GM12878 (cell line): ENCODE results near the gene F13B. TPM values are rescaled to one million over a fixed set of nuclear protein-coding genes. Genes with fewer than 3 reads are reported as not detected.

ENCODE experiments used
- ATAC-seq: fragments of 200-7000 bp; cut with Tn5 transposase; 3 replicates; pipeline ENCODE4 v1.9.1; 2020; ENCODE audit warnings: mild to moderate bottlenecking, moderate library complexity
- BruUV-seq: library from RNA; stranded (reverse); fragments of 400-500 nt; replicated peaks from 2 replicates; lab custom pipeline; 2021; lab: Mats Ljungman, UMichigan
- CTCF ChIA-PET: fragments of 300-600 bp; sonication (Branson Sonifier 250); formaldehyde crosslinking; extraction: SDS; loops from one replicate; lab custom pipeline; 2021; ENCODE audit warnings: inconsistent platforms; lab: Yijun Ruan, JAX
- POLR2A ChIA-PET: fragments of 350-600 bp; formaldehyde crosslinking; extraction: SDS; loops from one replicate; lab custom pipeline; 2021; ENCODE audit warnings: inconsistent platforms; lab: Charles Lee
- RAD21 ChIA-PET: fragments of 300-600 bp; sonication (Branson Sonifier 250); formaldehyde crosslinking; loops from one replicate; lab custom pipeline; 2023; ENCODE audit warnings: antibody characterized with exemption; ENCODE audit not compliant: unreplicated experiment; lab: Charles Lee
- SMC1A ChIA-PET: fragments of 300-600 bp; sonication (Branson Sonifier 250); formaldehyde crosslinking; loops from one replicate; lab custom pipeline; 2023; ENCODE audit not compliant: unreplicated experiment, uncharacterized antibody; lab: Charles Lee
- DNase-seq: peaks from one replicate; pipeline ENCODE4 v3.0.0-alpha.2; 2011; ENCODE audit warnings: low read depth, low spot score
- FAIRE-seq: peaks from 3 replicates; lab custom pipeline; 2011; peaks lifted over from hg19 to GRCh38; lab: Jason Lieb, UNC
- H2AFZ ChIP-seq: 2 replicates; pipeline ENCODE4 v1.6.0; 2011; ENCODE audit warnings: low read depth, low read length, control low read depth; ENCODE audit not compliant: control insufficient read depth
- H3K27ac ChIP-seq: 2 replicates; pipeline ENCODE4 v1.5.1; 2011; ENCODE audit warnings: control low read depth; ENCODE audit not compliant: control insufficient read depth, insufficient read depth
- H3K27me3 ChIP-seq, 2 experiments: replicated peaks in 1 of 2; 2 replicates each; pipeline versions ENCODE4 v1.6.0 to v1.6.1; 2011; ENCODE audit warnings: low read length in 1 of 2; ENCODE audit not compliant: control insufficient read depth in 2 of 2, insufficient read depth in 2 of 2
- H3K36me3 ChIP-seq, 2 experiments: 2 replicates each; pipeline ENCODE4 v1.5.1; 2011; ENCODE audit warnings: low read length in 1 of 2; ENCODE audit not compliant: control insufficient read depth in 2 of 2, insufficient read depth in 2 of 2
- H3K4me1 ChIP-seq: 2 replicates; pipeline ENCODE4 v1.6.1; 2011; ENCODE audit warnings: mild to moderate bottlenecking, low read length, moderate library complexity, mixed read lengths; ENCODE audit not compliant: control insufficient read depth, insufficient read depth
- H3K4me2 ChIP-seq: 2 replicates; pipeline ENCODE4 v1.6.0; 2011; ENCODE audit warnings: control low read depth; ENCODE audit not compliant: control insufficient read depth, insufficient read depth
- H3K4me3 ChIP-seq: fragments of 200-600 bp; sonication (generic); 2 replicates; pipeline ENCODE4 v1.5.1; 2016
- H3K79me2 ChIP-seq: 2 replicates; pipeline ENCODE4 v1.6.0; 2011; ENCODE audit warnings: low read length; ENCODE audit not compliant: control insufficient read depth, insufficient read depth
- H3K9ac ChIP-seq: 2 replicates; pipeline ENCODE4 v1.8.0; 2011; ENCODE audit warnings: low read length, control low read depth, mixed read lengths; ENCODE audit not compliant: control insufficient read depth, insufficient read depth
- H3K9me3 ChIP-seq: replicated peaks from 3 replicates; pipeline ENCODE4 v1.5.1; 2011; ENCODE audit warnings: mild to moderate bottlenecking, low read length; ENCODE audit not compliant: control insufficient read depth, insufficient read depth
- H4K20me1 ChIP-seq: 2 replicates; pipeline ENCODE4 v1.6.0; 2011; ENCODE audit not compliant: control insufficient read depth, insufficient read depth
- ATF7 ChIP-seq: fragments of 450-650 bp; IDR thresholded peaks from 2 replicates; pipeline ENCODE4 v1.6.1; 2016; ENCODE audit warnings: low read depth, mild to moderate bottlenecking
- CBFB ChIP-seq: IDR thresholded peaks from 2 replicates; pipeline ENCODE4 v1.6.1; 2016; ENCODE audit warnings: antibody characterized with exemption, low read depth
- CEBPB ChIP-seq, 2 experiments: fragments of 150-350 bp in 1 of 2; IDR thresholded peaks; 2 replicates each; pipeline ENCODE4 v1.6.1; 2012 to 2014; ENCODE audit warnings: low read depth in 2 of 2, low read length in 2 of 2, borderline replicate concordance in 1 of 2, inconsistent platforms in 1 of 2
- EED ChIP-seq: sonication (generic); IDR thresholded peaks from 2 replicates; pipeline ENCODE4 v1.6.1; 2016; ENCODE audit warnings: antibody characterized with exemption, low read depth
- GABPA ChIP-seq: IDR thresholded peaks from 2 replicates; pipeline ENCODE4 v1.6.1; 2014; ENCODE audit warnings: antibody characterized with exemption, low read depth, mild to moderate bottlenecking, inconsistent platforms
- KAT2A ChIP-seq: conservative IDR thresholded peaks from 2 replicates; pipeline ENCODE4 v1.6.1; 2011; ENCODE audit warnings: low read depth, low read length; ENCODE audit not compliant: control insufficient read depth
- LARP7 ChIP-seq: fragments of 450-650 bp; IDR thresholded peaks from 2 replicates; pipeline ENCODE4 v1.6.1; 2017; ENCODE audit warnings: mild to moderate bottlenecking
- MYB ChIP-seq: fragments of 150-350 bp; IDR thresholded peaks from 2 replicates; pipeline ENCODE4 v1.6.1; 2014; ENCODE audit warnings: mild to moderate bottlenecking, low read depth, low read length, borderline replicate concordance
- NBN ChIP-seq: fragments of 450-650 bp; IDR thresholded peaks from 2 replicates; pipeline ENCODE4 v1.6.1; 2016
- PAX8 ChIP-seq: fragments of 450-650 bp; IDR thresholded peaks from 2 replicates; pipeline ENCODE4 v1.6.1; 2017; ENCODE audit warnings: mild to moderate bottlenecking, moderate library complexity
- POLR2AphosphoS2 ChIP-seq: IDR thresholded peaks from 2 replicates; pipeline ENCODE4 v1.6.1; 2011; ENCODE audit warnings: low read depth, mild to moderate bottlenecking, low read length, improper control_type of control experiment, moderate library complexity
- RFX5 ChIP-seq: IDR thresholded peaks from 2 replicates; pipeline ENCODE4 v1.6.1; 2011; ENCODE audit warnings: low read depth, low read length, improper control_type of control experiment
- RUNX3 ChIP-seq: IDR thresholded peaks from 2 replicates; pipeline ENCODE4 v1.6.1; 2012; ENCODE audit warnings: low read length, inconsistent platforms
- SIN3A ChIP-seq: IDR thresholded peaks from 2 replicates; pipeline ENCODE4 v1.6.1; 2012; ENCODE audit warnings: low read depth, low read length, improper control_type of control experiment
- SRF ChIP-seq, 2 experiments: IDR thresholded peaks; 2 replicates each; pipeline ENCODE4 v1.6.1; 2011; ENCODE audit warnings: low read depth in 2 of 2, low read length in 2 of 2, mild to moderate bottlenecking in 1 of 2, moderate library complexity in 1 of 2
- TCF7 ChIP-seq: IDR thresholded peaks from 2 replicates; pipeline ENCODE4 v1.6.1; 2014; ENCODE audit warnings: antibody characterized with exemption, borderline replicate concordance
- YY1 ChIP-seq: IDR thresholded peaks from 2 replicates; pipeline ENCODE4 v1.6.1; 2011; ENCODE audit warnings: low read depth, mild to moderate bottlenecking, low read length
- ZBED1 ChIP-seq: IDR thresholded peaks from 2 replicates; pipeline ENCODE4 v1.6.1; 2016; ENCODE audit warnings: borderline replicate concordance
- WGBS: methylation state at CpG from one replicate; pipeline ENCODE4 v1.1.6; 2016; ENCODE audit warnings: low lambda C conversion rate; ENCODE audit not compliant: insufficient replicate concordance, insufficient coverage; ENCODE audit errors: missing lambda C conversion rate; 5-methylcytosine and 5-hydroxymethylcytosine counted together
- in situ Hi-C: fragments of 300-500 bp; cut with MboI; formaldehyde crosslinking; loops from 9 replicates; pipeline ENCODE4 v1.14.3; 2018; ENCODE audit warnings: mixed read lengths
- intact Hi-C: fragments of 100-400 bp; cut with micrococcal nuclease; formaldehyde crosslinking; loops from one replicate; pipeline ENCODE4 v1.14.2; 2022; ENCODE audit not compliant: unreplicated experiment
- polyA plus RNA-seq, 11 experiments: library from polyadenylated mRNA; depleted of rRNA in 4 of 11; unstranded in 6 of 11; stranded (reverse) in 5 of 11; fragments of >200 nt; fragmentation: Nextera tagmentation in 4 of 11; fragmentation: Illumina TruSeq in 1 of 11; extraction: Ambion mirVana in 4 of 11; extraction: Trizol in 1 of 11; gene quantifications; 1 replicate in 1 of 11; 2 replicates in 10 of 11; pipeline versions ENCODE4 v1.2.1 to v1.2.3, GENCODE V29; 2011 to 2016; ENCODE audit warnings: inconsistent platforms in 2 of 11, missing spikeins in 2 of 11, low read depth in 1 of 11
- total RNA-seq, 4 experiments: library from RNA; depleted of rRNA in 3 of 4; stranded (reverse); fragments of >200 nt in 3 of 4; fragmentation: Illumina TruSeq in 1 of 4; extraction: Trizol in 1 of 4; gene quantifications; 2 replicates each; pipeline versions ENCODE4 v1.2.1 to v1.2.3, GENCODE V29; 2013 to 2021
- TF ChIP-seq, protein P1 (sequence below): IDR thresholded peaks from 2 replicates; pipeline ENCODE4 v1.6.1; 2012; ENCODE audit warnings: low read length, inconsistent platforms

The F13B gene
- total and polyA plus RNA-seq, 10 of the 15 experiments (the other 5 are each of a cell fraction or from before 2014, with no cell fraction given): 0.06 TPM; not detected in 9

- Histone ChIP-seq H3K9me3 (peaks cover 6% of the 10 kb centered on the region; the same call in 2 of the 3 replicates), H2AFZ (no peak overlapping the region), H3K4me2 (no peak overlapping the region), H3K4me3 (no peak overlapping the region), H3K27me3 (no peaks in the 10 kb centered on the region), H3K36me3 (peaks cover 5 to 10% of the 10 kb centered on the region in 2 experiments), H3K27ac (no peak overlapping the region), H3K9ac (no peak overlapping the region), H4K20me1 (no peaks in the 10 kb centered on the region), H3K4me1 (no peaks in the 10 kb centered on the region), H3K79me2 (no peaks in the 10 kb centered on the region)
- 80% methylated on average over 2 of the region's 2 CpGs for WGBS
- ChIA-PET SMC1A (no interaction called here), POLR2A (no interaction called here), CTCF (no interaction called here), RAD21 (no interaction called here)
- intact Hi-C loops (no loop called here), in situ Hi-C loops (no loop called here)
- DNase-seq (no peak), FAIRE-seq (no peak), ATAC-seq (no peak)
- BruUV-seq: no TSS peak
- TF ChIP-seq ZBED1: no peak
- no peak for TF ChIP-seq PAX8
- no peak for TF ChIP-seq SRF (IDR thresholded peaks at IDR 0.05; ENCODE audit: low read depth in 2 of 2, low read length in 2 of 2)
- TF ChIP-seq LARP7: no peak
- TF ChIP-seq GABPA: no peak
- TF ChIP-seq TCF7: no peak
- TF ChIP-seq RFX5: no peak
- TF ChIP-seq CEBPB (IDR thresholded peaks at IDR 0.05; ENCODE audit: borderline replicate concordance in 1 of 2, low read depth in 2 of 2, low read length in 2 of 2): no peak
- TF ChIP-seq YY1: no peak
Observed at GRCh38 chr1:197080323-197080722, 13.3 kb upstream of the F13B start.

DNA sequence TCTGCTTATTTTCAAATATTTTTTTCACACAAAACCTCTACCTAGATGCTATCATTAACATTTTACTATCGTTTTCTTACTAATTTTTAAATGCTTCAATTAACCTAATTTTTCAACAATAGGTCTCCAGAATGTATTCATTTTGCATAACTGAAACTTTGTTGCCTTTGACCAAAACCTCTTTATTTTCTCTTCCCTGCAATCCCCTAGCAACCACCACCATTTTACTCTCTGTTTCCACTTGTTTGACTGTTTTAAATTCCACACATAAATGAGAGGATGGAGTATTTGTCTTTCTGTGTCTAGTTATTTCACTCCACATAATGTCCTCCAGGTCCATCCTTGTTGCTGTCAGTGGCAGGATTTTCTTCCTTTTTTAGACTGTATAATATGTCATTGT is 9.5 kb upstream of the F13B start:
- H3K36me3 ChIP-seq: no peaks in the 10 kb centered on the region
- in situ Hi-C loops (no loop called here), intact Hi-C loops (no loop called here)
- BruUV-seq: no TSS peak
- H3K27me3 ChIP-seq: no peaks in the 10 kb centered on the region
- DNase-seq (no peak), ATAC-seq (no peak), FAIRE-seq (no peak)
- peaks cover 2% of the 10 kb centered on the region; the same call in 1 of the 3 replicates for H3K9me3 ChIP-seq
- no peak overlapping the region for H3K9ac ChIP-seq
- 0% methylated on average over 1 of the region's 1 CpG for WGBS
- RAD21 ChIA-PET: no interaction called here
- CTCF ChIA-PET: no interaction called here
- H3K27ac ChIP-seq: no peak overlapping the region
- SMC1A ChIA-PET: no interaction called here
- H3K79me2 ChIP-seq: no peaks in the 10 kb centered on the region
- H3K4me3 ChIP-seq: no peak overlapping the region
- TF ChIP-seq GABPA: no peak
- no peak for TF ChIP-seq SRF (IDR thresholded peaks at IDR 0.05; ENCODE audit: low read depth in 2 of 2, low read length in 2 of 2)
- no peak for TF ChIP-seq LARP7
- no peak for TF ChIP-seq NBN
- TF ChIP-seq RUNX3: no peak
- no peak for TF ChIP-seq CBFB
- TF ChIP-seq, protein P1, sequence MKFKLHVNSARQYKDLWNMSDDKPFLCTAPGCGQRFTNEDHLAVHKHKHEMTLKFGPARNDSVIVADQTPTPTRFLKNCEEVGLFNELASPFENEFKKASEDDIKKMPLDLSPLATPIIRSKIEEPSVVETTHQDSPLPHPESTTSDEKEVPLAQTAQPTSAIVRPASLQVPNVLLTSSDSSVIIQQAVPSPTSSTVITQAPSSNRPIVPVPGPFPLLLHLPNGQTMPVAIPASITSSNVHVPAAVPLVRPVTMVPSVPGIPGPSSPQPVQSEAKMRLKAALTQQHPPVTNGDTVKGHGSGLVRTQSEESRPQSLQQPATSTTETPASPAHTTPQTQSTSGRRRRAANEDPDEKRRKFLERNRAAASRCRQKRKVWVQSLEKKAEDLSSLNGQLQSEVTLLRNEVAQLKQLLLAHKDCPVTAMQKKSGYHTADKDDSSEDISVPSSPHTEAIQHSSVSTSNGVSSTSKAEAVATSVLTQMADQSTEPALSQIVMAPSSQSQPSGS: no peak
- TF ChIP-seq POLR2AphosphoS2: no peak
- TF ChIP-seq KAT2A: no peak
- TF ChIP-seq EED: no peak
- TF ChIP-seq SIN3A: no peak
- TF ChIP-seq ATF7: no peak
- no peak for TF ChIP-seq MYB
- H3K4me1 ChIP-seq: no peaks in the 10 kb centered on the region
- H4K20me1 ChIP-seq: no peaks in the 10 kb centered on the region
- H3K4me2 ChIP-seq: no peak overlapping the region
- no peak overlapping the region for H2AFZ ChIP-seq
- POLR2A ChIA-PET: no interaction called here
